Thoracic aorta (tissue), 2 donors: ENCODE measurements around the gene CPNE4. TPM values are rescaled to one million over a fixed set of nuclear protein-coding genes. Genes with fewer than 3 reads are reported as not detected.

ENCODE experiments used
- ATAC-seq: fragments of 150-250 bp; one replicate; pipeline ENCODE4 v1.8.0; 2017; ENCODE audit warnings: low read depth; ENCODE audit not compliant: insufficient number of reproducible peaks, low FRiP score
- DNase-seq: peaks from one replicate; pipeline ENCODE4 v3.0.0-alpha.2; 2020; ENCODE audit warnings: low spot score
- H3K27ac ChIP-seq, 2 donors: fragments of 200-600 bp; sonication (generic); 1 replicate in 1 of 2; 2 replicates in 1 of 2; pipeline ENCODE4 v1.5.1; 2016; ENCODE audit warnings: mild to moderate bottlenecking in 2 of 2, moderate library complexity in 2 of 2
- H3K27me3 ChIP-seq: fragments of 200-600 bp; sonication (generic); replicated peaks from 2 replicates; pipeline ENCODE4 v1.6.0; 2016; ENCODE audit warnings: mild to moderate bottlenecking; ENCODE audit not compliant: insufficient read depth
- H3K36me3 ChIP-seq: fragments of 200-600 bp; sonication (generic); one replicate; pipeline ENCODE4 v1.5.1; 2016
- H3K4me1 ChIP-seq, 2 donors: fragments of 200-600 bp; sonication (generic); 1 replicate in 1 of 2; 2 replicates in 1 of 2; pipeline versions ENCODE4 v1.5.1 to v1.6.0; 2016; ENCODE audit warnings: low read depth in 2 of 2, mild to moderate bottlenecking in 1 of 2; ENCODE audit not compliant: control insufficient read depth in 1 of 2
- H3K4me3 ChIP-seq: fragments of 200-600 bp; sonication (generic); 2 replicates; pipeline ENCODE4 v1.5.1; 2016; ENCODE audit warnings: mild to moderate bottlenecking
- H3K9me3 ChIP-seq: fragments of 200-600 bp; sonication (generic); 2 replicates; pipeline ENCODE4 v1.5.1; 2016
- total RNA-seq, 2 donors: library from RNA; depleted of rRNA; stranded (reverse); fragments of >200 nt; gene quantifications; one replicate each; pipeline versions ENCODE4 v1.1.0 to v1.2.3, GENCODE V29; 2016
- TF ChIP-seq, protein P1 (sequence below): fragments of 200-600 bp; sonication (generic); IDR thresholded peaks from one replicate; pipeline ENCODE4 v1.5.1; 2019; ENCODE audit warnings: antibody characterized with exemption

The CPNE4 gene
- total RNA-seq, 2 donors from 2014 or later, result 0.54 to 4.9 TPM

DNA sequence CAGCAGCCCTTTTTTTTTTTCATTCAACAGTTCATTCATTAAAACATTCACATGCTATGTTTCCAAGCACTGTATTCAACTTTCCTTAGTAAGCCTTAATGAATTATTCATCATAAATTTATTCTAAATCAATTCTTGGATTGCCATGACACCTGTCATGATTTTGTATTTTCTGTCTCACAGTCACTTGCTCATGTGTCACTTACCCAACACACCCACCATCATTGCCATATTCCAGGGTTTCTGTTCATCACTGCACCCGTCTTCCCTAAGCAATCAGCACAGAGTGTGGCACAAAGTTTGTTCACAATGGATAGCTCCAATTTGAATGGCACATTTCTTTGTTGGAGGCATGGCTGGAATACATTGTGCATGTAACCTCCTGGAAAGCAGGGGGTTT, 27.2 kb downstream of the CPNE4 start:
- Histone ChIP-seq H3K4me1 (no peaks in the 10 kb centered on the region), H3K27ac (no peak overlapping the region), H3K4me3 (no peak overlapping the region), H3K36me3 (no peaks in the 10 kb centered on the region), H3K9me3 (no peaks in the 10 kb centered on the region), H3K27me3 (no peaks in the 10 kb centered on the region)
- DNase-seq, result no peak
- no peak for ATAC-seq
- TF ChIP-seq, protein P1, sequence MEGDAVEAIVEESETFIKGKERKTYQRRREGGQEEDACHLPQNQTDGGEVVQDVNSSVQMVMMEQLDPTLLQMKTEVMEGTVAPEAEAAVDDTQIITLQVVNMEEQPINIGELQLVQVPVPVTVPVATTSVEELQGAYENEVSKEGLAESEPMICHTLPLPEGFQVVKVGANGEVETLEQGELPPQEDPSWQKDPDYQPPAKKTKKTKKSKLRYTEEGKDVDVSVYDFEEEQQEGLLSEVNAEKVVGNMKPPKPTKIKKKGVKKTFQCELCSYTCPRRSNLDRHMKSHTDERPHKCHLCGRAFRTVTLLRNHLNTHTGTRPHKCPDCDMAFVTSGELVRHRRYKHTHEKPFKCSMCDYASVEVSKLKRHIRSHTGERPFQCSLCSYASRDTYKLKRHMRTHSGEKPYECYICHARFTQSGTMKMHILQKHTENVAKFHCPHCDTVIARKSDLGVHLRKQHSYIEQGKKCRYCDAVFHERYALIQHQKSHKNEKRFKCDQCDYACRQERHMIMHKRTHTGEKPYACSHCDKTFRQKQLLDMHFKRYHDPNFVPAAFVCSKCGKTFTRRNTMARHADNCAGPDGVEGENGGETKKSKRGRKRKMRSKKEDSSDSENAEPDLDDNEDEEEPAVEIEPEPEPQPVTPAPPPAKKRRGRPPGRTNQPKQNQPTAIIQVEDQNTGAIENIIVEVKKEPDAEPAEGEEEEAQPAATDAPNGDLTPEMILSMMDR, result no peak

- H3K27ac ChIP-seq, result no peak overlapping the region
- H3K4me1 ChIP-seq, result peaks cover 0 to 3% of the 10 kb centered on the region in 2 donors
- H3K4me3 ChIP-seq, result no peak overlapping the region
- DNase-seq (no peak), ATAC-seq (no peak)
- H3K27me3 ChIP-seq, result no peaks in the 10 kb centered on the region
- no peaks in the 10 kb centered on the region for H3K36me3 ChIP-seq
- H3K9me3 ChIP-seq, result no peaks in the 10 kb centered on the region
- TF ChIP-seq, protein P1, result no peak
Observed at GRCh38 chr3:132006605-132007204, 28.1 kb downstream of the CPNE4 start.

DNA sequence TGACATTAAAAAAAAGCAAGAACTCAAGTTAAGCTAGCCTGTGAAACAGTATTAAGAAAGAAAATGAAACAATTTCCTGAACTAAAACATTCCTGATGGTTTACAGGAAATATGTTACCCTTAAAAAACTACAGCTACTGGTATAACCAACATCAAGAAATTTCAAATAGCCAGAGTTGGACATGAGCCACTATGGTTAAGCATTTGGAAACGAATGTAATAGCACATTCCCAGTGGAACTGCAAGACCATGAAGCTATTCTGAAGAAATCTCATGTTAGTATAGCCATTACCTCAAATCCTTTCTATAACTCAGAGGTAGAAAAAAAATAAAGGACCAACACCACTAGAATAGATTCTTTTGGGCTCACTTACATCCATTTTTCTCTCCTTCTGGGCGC, 30.2 kb downstream of the CPNE4 start:
- no peak for ATAC-seq
- Histone ChIP-seq H3K27me3 (no peaks in the 10 kb centered on the region), H3K4me3 (no peak overlapping the region), H3K9me3 (no peaks in the 10 kb centered on the region), H3K27ac (no peak overlapping the region), H3K4me1 (peaks cover 0 to 3% of the 10 kb centered on the region in 2 donors), H3K36me3 (no peaks in the 10 kb centered on the region)
- DNase-seq, result no peak
- TF ChIP-seq, protein P1, result no peak

DNA sequence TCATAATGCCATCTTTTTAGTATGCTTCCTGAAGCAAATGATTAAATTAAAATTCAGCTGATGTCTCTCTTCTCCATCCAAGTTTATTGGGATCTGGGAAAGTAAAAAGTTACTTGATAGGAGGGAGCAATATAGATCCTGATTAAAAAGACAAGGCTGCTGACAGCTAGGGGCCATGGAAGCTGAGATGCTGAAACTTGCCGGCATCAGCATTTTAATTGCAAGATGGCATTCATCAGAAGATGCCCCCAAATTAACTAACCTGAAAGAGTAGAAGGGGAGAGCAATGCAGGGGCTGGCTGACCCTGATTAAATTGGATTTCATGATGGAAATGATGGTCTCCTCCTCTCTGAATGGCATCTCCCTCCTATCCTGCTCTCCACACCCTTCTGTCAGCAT, 31.1 kb downstream of the CPNE4 start:
- Histone ChIP-seq H3K9me3 (no peaks in the 10 kb centered on the region), H3K4me3 (no peak overlapping the region), H3K27me3 (no peaks in the 10 kb centered on the region), H3K4me1 (peaks cover 0 to 3% of the 10 kb centered on the region in 2 donors), H3K27ac (no peak overlapping the region), H3K36me3 (no peaks in the 10 kb centered on the region)
- TF ChIP-seq, protein P1, result no peak
- DNase-seq (no peak), ATAC-seq (no peak)

DNA sequence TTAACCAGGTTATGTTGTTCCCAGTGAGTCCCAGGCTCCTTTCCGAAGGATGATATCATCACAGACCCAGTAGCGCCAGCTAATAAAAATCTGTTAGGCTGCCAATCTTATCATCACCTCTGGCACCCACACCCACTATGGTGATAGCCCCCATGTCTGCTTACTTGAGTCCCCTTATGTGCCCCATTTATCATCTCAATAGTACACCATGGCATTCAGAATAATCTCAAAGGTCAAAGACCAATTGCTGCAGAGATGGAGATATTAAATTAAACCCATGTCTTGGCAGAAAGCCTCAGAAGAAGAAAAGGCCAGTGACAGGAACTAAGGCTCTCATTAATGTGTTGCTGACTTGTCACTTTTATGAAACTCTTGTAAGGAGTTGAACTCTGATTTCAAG, 32.8 kb downstream of the CPNE4 start:
- Histone ChIP-seq H3K27me3 (no peaks in the 10 kb centered on the region), H3K27ac (no peak overlapping the region), H3K4me3 (no peak overlapping the region), H3K9me3 (no peaks in the 10 kb centered on the region), H3K4me1 (peaks cover 0 to 3% of the 10 kb centered on the region in 2 donors), H3K36me3 (no peaks in the 10 kb centered on the region)
- TF ChIP-seq, protein P1, result no peak
- DNase-seq (no peak), ATAC-seq (no peak)
